HG03442 (cell line): ENCODE measurements around the gene MAST2.

Experiments used
- ATAC-seq: cut with Tn5 transposase; IDR thresholded peaks from one replicate; pipeline ENCODE4 v1.9.1; 2021; ENCODE audit warnings: mild to moderate bottlenecking, moderate library complexity; ENCODE audit not compliant: unreplicated experiment

Gene MAST2

DNA sequence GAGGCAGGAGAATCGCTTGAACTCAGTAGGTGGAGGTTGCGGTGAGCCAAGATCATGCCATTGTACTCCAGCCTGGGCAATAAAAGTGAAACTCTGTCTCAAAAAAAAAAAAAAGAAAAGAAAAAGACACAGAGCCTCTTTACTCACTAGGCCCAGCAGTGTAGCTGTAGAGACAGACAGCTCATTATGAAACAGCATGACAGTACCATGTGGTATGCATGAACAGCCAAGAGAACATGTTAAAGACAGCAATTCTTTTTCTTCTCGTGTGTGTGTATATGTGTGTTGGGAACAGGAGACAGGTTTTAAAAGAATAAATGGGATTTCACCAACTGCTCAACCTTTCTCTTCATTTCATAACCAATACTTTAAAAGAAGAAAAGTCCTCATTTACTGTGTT is 210.2 kb downstream of the MAST2 start:
- ATAC-seq, result no peak

DNA sequence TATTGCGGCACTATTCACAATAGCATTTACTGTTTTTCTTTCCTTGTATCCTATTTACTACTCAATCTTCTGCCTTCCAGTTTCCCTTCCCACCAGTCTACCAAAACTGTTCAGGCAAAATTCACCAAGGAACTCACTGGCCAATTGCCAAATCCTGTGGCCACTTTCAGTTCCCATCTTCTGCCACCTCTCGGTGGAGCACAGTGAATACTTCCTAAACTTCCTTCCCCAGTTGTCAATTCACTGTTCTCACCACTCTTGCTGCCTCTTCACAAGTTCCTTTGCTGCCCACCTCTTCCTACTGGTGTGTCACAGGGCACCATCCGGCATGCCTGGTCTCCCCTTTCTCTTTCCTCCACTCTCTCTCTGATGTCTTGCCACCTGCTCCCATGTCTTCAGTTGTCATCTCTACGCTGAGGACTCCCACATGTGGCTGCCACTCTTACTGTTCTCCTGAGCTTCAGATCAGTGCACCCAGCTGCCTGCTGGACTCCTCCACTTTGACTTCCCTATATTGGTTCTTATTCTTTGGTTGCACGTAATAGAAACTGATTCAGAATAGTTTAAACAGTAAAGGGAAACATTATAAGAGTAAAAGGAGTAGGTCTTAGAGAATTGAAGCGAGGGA is 214.6 kb downstream of the MAST2 start:
- no peak for ATAC-seq

DNA sequence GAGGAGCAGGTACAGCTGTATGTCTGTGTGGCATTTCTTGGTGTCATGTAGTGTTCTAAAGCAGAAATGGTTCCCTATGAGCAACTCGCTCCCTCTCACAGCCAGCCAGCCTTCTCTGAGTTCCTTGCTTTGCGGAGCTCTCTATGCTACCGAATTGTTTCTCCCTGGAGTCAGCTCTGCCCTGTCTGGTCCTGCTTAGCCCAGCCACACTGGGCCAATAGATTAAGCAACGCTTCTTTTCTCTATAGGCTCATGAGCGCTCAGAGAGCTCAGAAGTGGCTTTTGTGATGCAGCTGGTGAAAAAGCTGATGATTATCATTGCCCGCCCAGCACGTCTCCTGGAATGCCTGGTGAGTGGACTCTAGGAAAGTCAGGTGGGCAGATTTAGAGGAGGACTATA is 215.9 kb downstream of the MAST2 start:
- no peak for ATAC-seq

DNA sequence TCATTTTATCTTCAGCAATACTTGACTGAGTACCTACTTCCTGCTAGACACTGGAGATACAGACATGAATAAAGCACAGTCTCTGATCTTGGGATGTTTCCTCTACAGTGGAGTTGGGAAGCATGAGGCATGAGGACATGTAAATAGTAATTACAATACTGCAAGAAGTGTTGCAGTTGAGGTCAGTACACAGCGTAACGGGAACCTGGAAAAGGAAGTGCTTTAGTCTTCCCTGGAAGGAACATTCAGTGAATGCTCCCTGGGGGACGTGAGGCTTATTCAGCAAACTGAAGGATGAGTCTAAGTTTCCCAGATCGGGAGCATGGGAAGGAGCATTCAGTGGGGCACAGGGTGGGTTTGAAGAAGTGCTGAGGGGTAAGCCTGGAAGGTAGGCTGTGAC is 216.6 kb downstream of the MAST2 start:
- ATAC-seq, result no peak

DNA sequence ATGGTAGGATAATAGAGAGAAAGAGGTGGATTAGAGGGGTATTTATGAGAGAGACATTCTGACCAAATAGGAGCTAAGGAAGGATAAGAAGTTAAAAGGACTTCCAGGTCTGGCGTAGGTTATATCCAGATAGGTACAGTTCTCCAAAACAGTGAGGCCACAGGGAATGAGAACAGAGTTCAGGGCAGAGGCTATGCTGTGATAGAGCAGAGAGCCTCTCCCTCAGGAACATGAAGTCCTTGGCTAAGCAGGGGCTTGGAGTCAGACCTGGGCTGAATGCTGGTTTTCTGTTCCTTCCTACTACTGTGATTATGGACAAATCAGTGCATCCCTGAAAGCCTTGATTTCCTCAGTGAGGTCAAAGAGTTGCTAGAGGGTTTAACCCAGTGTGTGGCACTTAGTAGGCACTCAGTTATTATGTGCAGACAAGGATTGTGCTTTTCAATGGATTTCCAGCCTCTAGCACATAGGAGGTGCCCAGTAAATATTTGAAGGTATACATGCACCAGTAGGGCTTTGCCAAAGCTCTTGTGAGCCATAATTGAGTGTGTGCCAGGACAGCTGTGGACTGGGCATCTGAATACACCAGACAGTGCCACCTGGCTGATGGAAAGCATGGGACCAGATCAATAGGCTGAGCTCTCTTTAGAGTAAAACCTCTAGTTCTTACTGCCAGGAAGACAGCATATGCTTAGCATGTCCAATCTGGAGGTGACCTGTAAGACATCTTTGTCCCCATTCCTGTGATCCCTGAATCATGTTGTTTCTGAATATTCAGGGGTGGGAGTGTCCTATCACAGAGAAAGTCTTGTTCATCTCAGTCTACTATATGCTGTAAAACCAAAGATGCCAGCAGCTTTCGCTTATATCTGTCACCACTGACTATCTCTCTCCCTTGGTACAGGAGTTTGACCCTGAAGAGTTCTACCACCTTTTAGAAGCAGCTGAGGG is 217.9 kb downstream of the MAST2 start:
- no peak for ATAC-seq

DNA sequence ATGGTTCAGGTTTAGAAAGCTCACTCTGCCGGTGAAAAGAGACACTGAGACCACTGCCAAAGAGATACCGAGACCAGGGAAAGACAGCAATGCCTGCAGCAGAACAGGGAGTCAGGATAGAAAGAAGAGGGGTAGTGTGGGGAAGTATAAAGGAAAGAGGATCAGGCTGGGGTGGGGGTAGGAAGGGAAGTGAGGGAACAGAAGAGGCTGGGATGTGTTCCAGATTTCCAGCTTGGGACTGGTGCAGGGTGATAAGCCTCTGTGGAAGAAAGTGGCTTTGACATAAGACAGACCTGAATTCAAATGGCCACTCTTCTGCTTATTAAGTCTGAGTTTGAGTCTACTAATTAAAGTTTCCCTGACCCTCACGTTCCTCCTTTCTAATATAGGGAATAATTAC is 223.1 kb downstream of the MAST2 start:
- no peak for ATAC-seq

DNA sequence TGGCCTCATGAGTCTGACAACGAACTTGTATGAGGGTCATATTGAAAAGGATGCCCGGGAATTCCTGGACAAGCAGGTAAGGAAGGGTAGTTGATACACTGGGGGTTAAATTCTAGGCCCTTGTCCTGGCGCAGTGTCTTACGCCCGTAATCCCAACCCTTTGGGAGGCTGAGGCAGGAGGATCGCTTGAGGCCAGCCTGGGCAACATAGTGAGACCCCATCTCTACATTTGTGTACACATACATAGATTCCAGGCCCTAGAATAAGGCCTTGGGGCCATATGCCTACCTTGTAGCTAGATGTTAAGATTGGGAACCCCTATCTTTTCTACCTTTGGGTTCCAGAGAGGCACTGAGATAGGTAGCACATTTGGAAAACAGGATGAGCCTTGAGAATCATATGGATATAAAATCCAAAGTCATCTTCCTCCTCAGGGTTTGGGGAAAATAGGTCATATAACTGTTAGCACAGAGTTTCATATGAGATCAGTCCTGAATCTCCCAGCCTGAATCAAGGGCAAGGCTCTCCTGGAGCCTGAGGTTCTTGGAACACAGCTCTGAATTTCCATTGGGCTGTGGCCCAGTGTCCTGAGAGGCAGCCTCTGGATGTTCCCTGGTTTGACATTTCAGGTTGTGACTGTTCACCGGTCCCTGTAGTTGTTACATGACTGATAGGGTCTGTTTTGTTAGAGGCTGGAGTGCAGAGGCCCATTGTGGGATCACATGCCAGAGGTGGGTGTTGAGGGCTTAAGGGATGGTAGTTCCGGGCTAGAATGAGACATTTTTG is 224.6 kb downstream of the MAST2 start:
- no peak for ATAC-seq

DNA sequence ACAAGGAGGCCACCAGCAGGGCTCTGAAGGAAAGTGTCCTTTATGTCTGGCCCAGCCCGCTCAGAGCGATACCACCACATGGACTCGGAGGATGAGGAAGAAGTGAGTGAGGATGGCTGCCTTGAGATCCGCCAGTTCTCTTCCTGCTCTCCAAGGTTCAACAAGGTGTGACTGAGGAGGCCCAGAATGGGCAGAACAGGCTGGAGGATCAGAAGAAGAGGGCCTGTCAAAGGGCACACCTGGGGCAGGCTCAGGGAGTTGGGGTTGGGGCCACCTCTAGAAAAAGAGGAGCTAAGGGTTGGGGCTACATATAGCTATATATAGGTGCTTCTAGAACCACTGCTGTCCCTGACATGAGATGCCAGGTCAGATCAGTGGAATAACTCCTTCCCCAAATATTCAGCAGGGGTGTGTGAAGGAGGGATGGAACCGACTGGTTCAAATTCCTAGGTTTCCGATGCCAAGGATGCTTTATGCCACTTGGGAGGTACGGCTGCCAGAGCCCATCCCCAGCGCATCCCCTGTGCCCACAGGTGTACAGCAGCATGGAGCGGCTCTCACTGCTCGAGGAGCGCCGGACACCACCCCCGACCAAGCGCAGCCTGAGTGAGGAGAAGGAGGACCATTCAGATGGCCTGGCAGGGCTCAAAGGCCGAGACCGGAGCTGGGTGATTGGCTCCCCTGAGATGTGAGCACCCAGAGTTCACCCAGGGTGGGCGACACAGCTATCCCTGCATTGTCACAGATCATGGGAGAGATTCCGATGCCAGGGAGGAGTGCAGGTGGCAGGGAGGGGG is 226.9 kb downstream of the MAST2 start:
- ATAC-seq, result no peak

DNA sequence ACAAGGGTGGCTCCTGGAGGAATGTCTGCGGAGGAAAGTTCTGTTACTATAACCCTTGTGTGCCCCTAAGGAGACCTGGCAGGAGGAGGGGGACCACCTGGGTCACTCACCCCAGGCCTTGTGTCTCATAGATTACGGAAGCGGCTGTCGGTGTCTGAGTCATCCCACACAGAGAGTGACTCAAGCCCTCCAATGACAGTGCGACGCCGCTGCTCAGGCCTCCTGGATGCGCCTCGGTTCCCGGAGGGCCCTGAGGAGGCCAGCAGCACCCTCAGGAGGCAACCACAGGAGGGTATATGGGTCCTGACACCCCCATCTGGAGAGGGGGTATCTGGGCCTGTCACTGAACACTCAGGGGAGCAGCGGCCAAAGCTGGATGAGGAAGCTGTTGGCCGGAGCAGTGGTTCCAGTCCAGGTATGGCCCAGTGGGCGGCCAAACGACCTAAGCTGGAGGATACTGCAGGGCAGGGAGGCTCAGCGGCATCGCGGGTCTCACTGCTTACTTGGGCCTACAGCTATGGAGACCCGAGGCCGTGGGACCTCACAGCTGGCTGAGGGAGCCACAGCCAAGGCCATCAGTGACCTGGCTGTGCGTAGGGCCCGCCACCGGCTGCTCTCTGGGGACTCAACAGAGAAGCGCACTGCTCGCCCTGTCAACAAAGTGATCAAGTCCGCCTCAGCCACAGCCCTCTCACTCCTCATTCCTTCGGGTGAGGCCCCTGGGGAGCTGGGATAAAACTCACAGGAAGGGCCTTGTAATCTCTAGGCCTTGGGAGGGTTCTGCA is 227.7 kb downstream of the MAST2 start:
- ATAC-seq, result no peak

DNA sequence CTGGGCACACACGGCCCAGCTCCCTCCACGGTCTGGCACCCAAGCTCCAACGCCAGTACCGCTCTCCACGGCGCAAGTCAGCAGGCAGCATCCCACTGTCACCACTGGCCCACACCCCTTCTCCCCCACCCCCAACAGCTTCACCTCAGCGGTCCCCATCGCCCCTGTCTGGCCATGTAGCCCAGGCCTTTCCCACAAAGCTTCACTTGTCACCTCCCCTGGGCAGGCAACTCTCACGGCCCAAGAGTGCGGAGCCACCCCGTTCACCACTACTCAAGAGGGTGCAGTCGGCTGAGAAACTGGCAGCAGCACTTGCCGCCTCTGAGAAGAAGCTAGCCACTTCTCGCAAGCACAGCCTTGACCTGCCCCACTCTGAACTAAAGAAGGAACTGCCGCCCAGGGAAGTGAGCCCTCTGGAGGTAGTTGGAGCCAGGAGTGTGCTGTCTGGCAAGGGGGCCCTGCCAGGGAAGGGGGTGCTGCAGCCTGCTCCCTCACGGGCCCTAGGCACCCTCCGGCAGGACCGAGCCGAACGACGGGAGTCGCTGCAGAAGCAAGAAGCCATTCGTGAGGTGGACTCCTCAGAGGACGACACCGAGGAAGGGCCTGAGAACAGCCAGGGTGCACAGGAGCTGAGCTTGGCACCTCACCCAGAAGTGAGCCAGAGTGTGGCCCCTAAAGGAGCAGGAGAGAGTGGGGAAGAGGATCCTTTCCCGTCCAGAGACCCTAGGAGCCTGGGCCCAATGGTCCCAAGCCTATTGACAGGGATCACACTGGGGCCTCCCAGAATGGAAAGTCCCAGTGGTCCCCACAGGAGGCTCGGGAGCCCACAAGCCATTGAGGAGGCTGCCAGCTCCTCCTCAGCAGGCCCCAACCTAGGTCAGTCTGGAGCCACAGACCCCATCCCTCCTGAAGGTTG is 231.4 kb downstream of the MAST2 start:
- ATAC-seq, result no peak

DNA sequence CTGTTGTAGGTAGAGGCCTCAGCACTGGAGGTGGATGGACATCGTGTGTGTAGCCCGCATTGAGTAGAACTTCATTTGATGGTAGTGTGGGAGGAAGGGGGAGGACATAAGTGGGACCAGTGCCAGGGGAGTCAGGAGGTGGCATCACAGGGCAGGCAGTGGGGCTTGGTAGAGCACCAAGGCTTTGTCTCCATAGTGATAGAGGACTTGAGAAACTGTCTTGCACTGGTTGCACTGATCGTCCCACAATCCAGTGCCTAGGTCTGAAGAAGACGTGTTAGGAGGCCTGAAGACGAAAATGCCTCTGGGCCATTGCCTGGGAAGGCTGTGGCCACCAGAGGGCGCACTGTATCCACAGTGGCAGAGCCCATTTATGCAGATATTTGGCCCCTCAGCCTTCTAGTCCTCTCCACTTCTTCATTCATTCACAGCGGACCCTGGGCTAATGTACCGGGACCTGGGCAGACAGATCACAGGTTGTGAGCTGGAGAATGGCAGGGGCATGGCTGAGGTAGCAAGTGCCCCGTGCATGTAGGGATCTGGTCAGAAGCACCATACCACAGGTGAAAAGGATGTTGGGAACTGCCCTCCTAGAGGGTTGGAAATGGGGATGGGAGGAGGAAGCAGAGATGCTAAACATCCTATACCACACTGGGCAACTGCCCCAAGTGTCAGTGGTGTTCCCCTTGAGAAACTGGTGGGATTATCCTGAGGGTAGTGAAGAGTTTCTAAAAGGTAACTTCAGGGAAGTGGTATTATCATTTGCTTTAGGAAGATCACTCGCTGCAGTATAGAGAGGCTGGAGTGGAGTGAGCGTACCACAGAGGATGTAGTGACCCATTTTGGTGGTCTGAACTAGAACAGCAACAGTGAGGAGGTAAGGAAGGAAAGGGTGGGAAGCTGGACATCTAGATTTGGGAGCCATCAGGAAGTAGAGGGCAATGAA is 233.8 kb downstream of the MAST2 start:
- no peak for ATAC-seq

DNA sequence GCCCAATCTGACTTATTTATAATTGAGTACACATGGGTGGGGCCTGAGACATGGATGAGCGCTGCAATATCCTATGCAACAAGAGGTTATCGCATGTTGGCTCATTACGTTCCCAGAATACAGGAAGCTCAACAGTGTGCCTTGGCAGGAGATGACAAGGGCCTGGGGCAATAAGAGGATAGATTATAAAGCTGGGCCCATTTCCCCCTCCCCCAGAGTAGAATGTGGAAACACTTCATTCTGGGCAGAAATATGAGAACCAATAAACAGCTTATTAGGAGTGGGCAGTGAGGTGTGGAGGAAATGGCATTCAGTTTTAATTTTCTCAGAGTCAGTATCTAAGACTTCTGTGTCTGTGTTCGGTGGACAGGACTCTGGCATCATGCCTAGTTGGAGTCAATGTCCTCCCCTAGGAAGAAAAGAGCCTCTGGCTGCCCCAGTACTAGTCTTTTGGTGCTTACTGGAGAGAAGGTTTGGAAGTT is 236.2 kb downstream of the MAST2 start:
- no peak for ATAC-seq

DNA sequence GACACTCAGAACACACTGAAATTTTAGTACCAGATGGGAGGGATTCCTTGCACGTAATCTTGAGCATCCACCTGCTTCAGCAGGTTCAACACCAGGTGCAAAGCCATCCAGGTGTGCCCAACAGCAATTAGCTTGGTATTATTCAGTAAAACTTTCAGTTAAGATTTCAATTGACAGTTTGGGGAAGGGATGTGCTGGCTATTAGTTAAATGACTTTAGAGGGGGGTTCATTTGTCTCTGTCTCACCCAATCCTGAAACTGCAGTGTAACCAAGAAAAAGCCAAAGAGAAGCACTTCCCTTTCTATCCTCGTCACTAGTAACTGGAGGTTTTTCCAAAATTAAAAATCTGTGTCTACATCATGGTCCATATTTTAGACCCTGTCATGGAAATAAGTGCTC is 238.1 kb downstream of the MAST2 start:
- ATAC-seq, result no peak

DNA sequence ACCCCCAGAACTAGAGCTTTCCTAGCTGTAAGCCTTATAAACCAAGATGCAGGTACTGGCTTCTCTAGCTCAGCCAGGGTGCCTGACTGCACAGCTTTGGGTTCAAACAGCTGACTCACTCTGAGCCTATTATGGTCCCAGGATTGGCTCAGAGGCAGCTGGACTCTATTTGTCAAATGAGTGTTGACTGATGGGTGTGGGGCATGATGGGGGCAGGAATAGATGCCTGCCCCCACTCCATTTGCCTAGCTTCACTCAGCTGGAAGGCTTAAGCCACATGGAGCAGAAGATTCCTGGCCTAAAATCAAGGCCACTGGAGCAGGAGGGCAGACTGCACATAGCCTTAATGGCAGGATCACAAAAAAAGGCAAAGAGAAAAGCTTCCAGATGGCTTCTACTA is 238.6 kb downstream of the MAST2 start:
- no peak for ATAC-seq

DNA sequence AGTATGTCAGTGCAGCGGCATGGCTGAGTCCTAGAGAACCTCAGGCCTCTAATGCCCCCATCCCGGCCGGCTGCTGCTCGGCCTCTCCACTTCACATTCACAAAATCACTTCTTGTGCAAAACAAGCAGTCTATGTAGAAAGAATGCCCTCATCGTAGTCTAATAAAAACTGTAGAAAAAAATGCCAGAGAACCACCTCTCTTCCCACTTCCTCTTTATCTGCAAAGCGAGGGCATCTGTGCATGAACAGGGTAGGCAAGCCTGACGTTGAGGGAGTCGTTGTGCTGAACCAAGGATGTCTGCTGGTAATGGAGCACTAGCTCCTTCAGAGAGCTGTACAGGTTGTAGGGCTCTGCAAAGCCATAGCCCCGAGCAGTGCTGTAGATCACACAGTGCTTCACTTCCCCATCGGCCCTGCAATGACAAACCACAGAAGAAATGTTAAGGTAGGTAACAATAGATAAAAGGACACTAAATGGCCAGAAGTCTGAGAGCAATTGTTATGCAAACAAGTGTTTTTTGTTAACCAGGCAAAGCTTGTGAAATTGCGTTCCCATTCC is 240.1 kb downstream of the MAST2 start:
- peak; percentile 73 for ATAC-seq

DNA sequence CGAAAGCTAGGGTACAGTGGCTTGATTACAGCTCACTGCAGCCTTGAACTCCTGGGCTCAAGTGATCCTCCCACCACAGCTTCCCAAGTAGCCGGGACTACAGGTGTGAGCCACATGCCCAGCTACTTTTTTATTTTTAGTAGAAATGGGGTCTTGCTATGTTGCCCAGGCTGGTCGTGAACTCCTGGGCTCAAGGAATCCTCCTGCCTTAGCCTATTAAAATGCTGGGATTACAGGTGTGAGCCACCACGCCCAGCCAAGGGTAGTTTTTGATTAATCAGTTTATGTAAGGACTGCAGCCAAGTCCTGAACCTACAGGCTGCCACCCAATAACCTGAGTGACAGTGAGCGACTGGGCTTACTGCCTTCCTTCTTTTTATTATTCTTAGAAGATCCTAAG is 240.7 kb downstream of the MAST2 start:
- no peak for ATAC-seq

DNA sequence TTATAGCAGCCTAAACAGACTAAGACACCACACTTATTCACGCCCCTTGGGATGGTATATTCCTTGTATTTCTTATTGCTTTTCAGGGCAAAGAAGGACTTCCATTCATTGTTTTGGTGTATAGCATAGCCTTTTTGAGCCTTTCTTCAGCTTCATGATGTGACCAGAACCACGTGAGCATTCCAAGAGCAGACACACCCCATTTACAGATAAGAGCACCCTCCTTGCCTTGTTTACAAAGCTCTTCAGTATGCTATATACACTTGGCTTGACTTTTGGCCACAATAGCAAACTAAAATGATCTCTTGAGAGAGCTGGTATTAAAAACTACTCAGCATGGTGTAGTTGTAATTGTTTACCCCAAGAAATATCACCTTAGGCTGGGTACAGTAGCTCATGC is 250.3 kb downstream of the MAST2 start:
- ATAC-seq, result no peak
